H1 (cell line): ENCODE measurements around the gene SIX1. TPM values are rescaled to one million over a fixed set of nuclear protein-coding genes. Genes with fewer than 3 reads are reported as not detected.
A peak's percentile ranks its signal among the peaks of the same experiment; 100 is the strongest.

ENCODE experiments used
- EZH2 ChIP-seq: fragments of 200-600 bp; sonication (generic); IDR thresholded peaks from 2 replicates; pipeline ENCODE4 v1.7.1; 2012; ENCODE audit warnings: low read depth, mild to moderate bottlenecking, moderate library complexity, low read length, inconsistent platforms; ENCODE audit not compliant: severe bottlenecking
- FOSL1 ChIP-seq: IDR thresholded peaks from 2 replicates; pipeline ENCODE4 v1.6.1; 2011; ENCODE audit warnings: mild to moderate bottlenecking, low read depth, low read length, moderate library complexity; ENCODE audit not compliant: insufficient read depth
- GABPA ChIP-seq: IDR thresholded peaks from 2 replicates; pipeline ENCODE4 v1.6.1; 2011; ENCODE audit warnings: mild to moderate bottlenecking, low read length, moderate library complexity, borderline replicate concordance; ENCODE audit not compliant: insufficient read depth
- KDM4A ChIP-seq: IDR thresholded peaks from one replicate; pipeline ENCODE4 v1.7.1; 2012; ENCODE audit warnings: low read depth, mild to moderate bottlenecking, moderate library complexity, low read length, inconsistent platforms; ENCODE audit not compliant: severe bottlenecking
- MAFK ChIP-seq: IDR thresholded peaks from 2 replicates; pipeline ENCODE4 v1.6.1; 2012; ENCODE audit warnings: low read depth, mild to moderate bottlenecking, improper control_type of control experiment, low read length
- POLR2AphosphoS5 ChIP-seq: IDR thresholded peaks from 2 replicates; pipeline ENCODE4 v1.6.1; 2011; ENCODE audit warnings: low read depth, low read length
- POU5F1 ChIP-seq: IDR thresholded peaks from 2 replicates; pipeline ENCODE4 v1.6.1; 2011; ENCODE audit warnings: low read depth, mild to moderate bottlenecking, low read length, moderate library complexity
- RAD21 ChIP-seq, 2 experiments: IDR thresholded peaks in 1 of 2; conservative IDR thresholded peaks in 1 of 2; 2 replicates each; pipeline ENCODE4 v1.6.1; 2011; ENCODE audit warnings: low read depth in 2 of 2, low read length in 2 of 2, improper control_type of control experiment in 1 of 2, inconsistent platforms in 1 of 2, mild to moderate bottlenecking in 1 of 2, moderate library complexity in 1 of 2
- polyA plus RNA-seq, 7 experiments: library from polyadenylated mRNA; depleted of rRNA in 3 of 7; stranded (reverse) in 5 of 7; unstranded in 2 of 7; fragments of >200 nt in 5 of 7; fragments of 200-250 nt in 2 of 7; gene quantifications; 1 replicate in 5 of 7; 2 replicates in 1 of 7; 4 replicates in 1 of 7; pipeline versions ENCODE4 v1.2.1 to v1.2.3, GENCODE V29; 2011 to 2013; ENCODE audit warnings: missing spikeins in 2 of 7, mixed read lengths in 2 of 7
- total RNA-seq: library from RNA; stranded (reverse); fragmentation: NEBNext Ultra II Directional; extraction: Animal tissue kit (Norgen Biotek cat#: 25700); gene quantifications from 2 replicates; pipeline ENCODE4 v1.2.1, GENCODE V29; 2021
- TF ChIP-seq, protein P1 (sequence below), 3 experiments: IDR thresholded peaks; 1 replicate in 2 of 3; 2 replicates in 1 of 3; pipeline versions ENCODE4 v1.5.1 to v1.6.1; 2011; ENCODE audit warnings: low read length in 3 of 3, mild to moderate bottlenecking in 3 of 3, inconsistent platforms in 2 of 3, low read depth in 1 of 3, moderate library complexity in 1 of 3; ENCODE audit not compliant: insufficient read depth in 1 of 3; ENCODE audit errors: control extremely low read depth in 1 of 3
- TF ChIP-seq, protein P2 (sequence below): IDR thresholded peaks from 2 replicates; pipeline ENCODE4 v1.6.1; 2011; ENCODE audit warnings: low read length, improper control_type of control experiment

Gene SIX1
- total and polyA plus RNA-seq, 2 of the 8 experiments (the other 6 are each of a cell fraction or from before 2014, with no cell fraction given): 0.03 to 0.69 TPM

DNA sequence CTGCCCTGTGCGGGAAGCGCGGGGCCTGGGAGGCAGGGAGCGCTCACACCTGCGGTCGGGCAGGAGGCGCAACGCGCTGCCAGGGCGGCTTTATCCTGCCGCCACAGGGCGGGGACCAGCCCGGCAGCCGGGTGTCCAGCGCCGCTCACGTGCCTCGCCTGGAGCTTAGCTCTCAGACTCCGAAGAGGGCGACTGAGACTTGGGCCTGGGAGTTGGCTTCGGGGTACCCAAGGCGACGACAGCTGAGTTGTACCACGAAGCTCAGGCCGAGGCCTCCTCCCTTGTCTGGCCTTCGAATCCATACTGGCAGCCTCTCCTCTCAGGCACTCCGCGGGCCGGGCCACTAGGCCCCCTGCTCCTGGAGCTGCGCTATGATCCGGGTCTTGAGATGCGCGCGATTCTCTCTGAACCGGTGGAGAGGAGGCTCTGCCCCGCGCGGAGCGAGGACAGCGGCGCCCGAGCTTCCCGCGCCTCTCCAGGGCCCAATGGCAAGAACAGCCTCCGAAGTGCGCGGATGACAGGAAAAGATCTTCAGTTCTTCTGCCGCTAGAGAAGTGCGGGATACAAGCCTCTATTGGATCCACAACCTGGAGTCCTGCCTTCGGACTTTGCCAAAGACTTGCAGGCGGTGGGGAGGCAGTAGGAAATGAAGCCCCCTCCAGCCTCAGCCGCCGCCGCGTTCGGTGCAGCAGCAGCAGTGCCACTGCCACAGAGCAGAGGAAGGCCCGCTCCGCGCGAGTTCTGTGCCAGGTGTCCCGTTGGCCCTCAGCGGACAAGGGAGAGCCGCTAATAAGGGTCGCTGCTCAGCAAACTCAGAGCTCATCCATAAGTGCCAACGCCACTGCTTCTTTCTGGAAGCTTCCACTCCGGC lies 6.8 kb downstream of the SIX1 start (continued):
- TF ChIP-seq, protein P1, sequence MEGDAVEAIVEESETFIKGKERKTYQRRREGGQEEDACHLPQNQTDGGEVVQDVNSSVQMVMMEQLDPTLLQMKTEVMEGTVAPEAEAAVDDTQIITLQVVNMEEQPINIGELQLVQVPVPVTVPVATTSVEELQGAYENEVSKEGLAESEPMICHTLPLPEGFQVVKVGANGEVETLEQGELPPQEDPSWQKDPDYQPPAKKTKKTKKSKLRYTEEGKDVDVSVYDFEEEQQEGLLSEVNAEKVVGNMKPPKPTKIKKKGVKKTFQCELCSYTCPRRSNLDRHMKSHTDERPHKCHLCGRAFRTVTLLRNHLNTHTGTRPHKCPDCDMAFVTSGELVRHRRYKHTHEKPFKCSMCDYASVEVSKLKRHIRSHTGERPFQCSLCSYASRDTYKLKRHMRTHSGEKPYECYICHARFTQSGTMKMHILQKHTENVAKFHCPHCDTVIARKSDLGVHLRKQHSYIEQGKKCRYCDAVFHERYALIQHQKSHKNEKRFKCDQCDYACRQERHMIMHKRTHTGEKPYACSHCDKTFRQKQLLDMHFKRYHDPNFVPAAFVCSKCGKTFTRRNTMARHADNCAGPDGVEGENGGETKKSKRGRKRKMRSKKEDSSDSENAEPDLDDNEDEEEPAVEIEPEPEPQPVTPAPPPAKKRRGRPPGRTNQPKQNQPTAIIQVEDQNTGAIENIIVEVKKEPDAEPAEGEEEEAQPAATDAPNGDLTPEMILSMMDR (IDR thresholded peaks at IDR 0.05; ENCODE audit: control extremely low read depth in 1 of 3, insufficient read depth in 1 of 3, low read depth in 1 of 3, low read length in 3 of 3): peak in 1 of 3 experiments; percentile 4; a peak in 1 of 4 replicates
- peak in 1 of 2 experiments; percentile 8; a peak in 3 of 4 replicates for TF ChIP-seq RAD21 (IDR thresholded peaks at IDR 0.05 in 1 of 2, conservative IDR thresholded peaks at IDR 0.05 in 1 of 2; ENCODE audit: low read depth in 2 of 2, low read length in 2 of 2)
- peak; percentile 94 for TF ChIP-seq EZH2
- TF ChIP-seq POU5F1: no peak
- TF ChIP-seq MAFK: no peak
- TF ChIP-seq GABPA: no peak
- TF ChIP-seq KDM4A: peak; percentile 51
- TF ChIP-seq, protein P2, sequence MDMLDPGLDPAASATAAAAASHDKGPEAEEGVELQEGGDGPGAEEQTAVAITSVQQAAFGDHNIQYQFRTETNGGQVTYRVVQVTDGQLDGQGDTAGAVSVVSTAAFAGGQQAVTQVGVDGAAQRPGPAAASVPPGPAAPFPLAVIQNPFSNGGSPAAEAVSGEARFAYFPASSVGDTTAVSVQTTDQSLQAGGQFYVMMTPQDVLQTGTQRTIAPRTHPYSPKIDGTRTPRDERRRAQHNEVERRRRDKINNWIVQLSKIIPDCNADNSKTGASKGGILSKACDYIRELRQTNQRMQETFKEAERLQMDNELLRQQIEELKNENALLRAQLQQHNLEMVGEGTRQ: peak; percentile 36; the same call in 1 of the 2 replicates
- no peak for TF ChIP-seq FOSL1
- TF ChIP-seq POLR2AphosphoS5: no peak
